Liver (tissue), 3 donors: Measurements from ENCODE around the gene TMEM178B.

Source experiments
- JUND ChIP-seq, 2 donors: IDR thresholded peaks; 2 replicates each; pipeline ENCODE4 v1.6.1; 2016; ENCODE audit warnings: antibody characterized with exemption in 2 of 2
- TF ChIP-seq, protein P1 (sequence below): fragments of 150-350 bp; IDR thresholded peaks from 2 replicates; pipeline ENCODE4 v1.5.1; 2017; ENCODE audit warnings: improper control_type of control experiment, low read depth, low read length; ENCODE audit not compliant: missing input control
- donor health status: healthy.
- donor health status: healthy.

DNA sequence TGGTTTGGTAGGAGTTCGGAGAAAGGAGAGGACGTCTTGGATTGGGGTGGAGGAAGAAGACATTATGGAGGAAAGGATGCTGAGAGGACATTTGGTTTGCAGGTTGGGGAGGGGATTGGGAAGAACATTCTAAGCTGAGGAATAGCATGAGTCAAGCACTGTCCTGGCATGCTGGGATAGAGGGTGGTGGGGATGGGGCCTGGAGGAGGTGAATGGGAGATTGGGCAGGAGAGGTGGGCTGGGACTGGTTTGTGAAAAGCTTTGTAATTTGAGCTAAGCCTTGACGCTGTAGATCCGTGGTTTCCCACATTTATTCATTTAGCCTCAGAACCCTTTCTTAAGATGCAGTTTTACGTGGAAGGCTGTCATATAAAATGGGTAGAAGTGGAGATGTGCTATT, 52.2 kb downstream of the TMEM178B start:
- TF ChIP-seq JUND (IDR thresholded peaks at IDR 0.05), result no peak
- TF ChIP-seq, protein P1, sequence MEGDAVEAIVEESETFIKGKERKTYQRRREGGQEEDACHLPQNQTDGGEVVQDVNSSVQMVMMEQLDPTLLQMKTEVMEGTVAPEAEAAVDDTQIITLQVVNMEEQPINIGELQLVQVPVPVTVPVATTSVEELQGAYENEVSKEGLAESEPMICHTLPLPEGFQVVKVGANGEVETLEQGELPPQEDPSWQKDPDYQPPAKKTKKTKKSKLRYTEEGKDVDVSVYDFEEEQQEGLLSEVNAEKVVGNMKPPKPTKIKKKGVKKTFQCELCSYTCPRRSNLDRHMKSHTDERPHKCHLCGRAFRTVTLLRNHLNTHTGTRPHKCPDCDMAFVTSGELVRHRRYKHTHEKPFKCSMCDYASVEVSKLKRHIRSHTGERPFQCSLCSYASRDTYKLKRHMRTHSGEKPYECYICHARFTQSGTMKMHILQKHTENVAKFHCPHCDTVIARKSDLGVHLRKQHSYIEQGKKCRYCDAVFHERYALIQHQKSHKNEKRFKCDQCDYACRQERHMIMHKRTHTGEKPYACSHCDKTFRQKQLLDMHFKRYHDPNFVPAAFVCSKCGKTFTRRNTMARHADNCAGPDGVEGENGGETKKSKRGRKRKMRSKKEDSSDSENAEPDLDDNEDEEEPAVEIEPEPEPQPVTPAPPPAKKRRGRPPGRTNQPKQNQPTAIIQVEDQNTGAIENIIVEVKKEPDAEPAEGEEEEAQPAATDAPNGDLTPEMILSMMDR, result no peak
